ENCODE data around the gene COL6A5.
"Not testable (repeated sequence)": the region's sequence is repeated elsewhere in the genome, so short reads cannot be mapped to it uniquely, and the experiment has no call there.

The COL6A5 gene

DNA sequence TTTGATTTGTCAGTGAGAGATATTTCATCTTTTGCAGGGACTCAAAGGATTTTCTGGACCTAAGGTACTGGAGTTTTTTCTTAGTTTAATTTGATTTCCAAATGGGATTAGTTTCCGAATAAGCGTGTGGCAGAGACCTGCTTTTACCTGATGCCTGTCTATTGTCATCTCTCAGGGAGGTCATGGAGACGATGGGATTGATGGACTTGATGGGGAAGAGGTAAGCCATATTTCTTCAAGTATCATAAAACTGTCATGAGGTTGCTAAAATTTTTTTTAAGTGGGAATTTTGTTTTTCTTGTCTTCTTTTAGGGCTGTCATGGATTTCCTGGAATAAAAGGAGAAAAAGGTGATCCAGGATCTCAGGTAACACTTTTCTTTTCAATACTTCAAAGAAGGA, 60.5 kb downstream of the COL6A5 start:
- Histone ChIP-seq H3K79me2 (ENCODE audit: insufficient read depth, low read length) (no peaks in the 10 kb centered on the region), H4K20me1 (ENCODE audit: low read depth, low read length) (no peaks in the 10 kb centered on the region), H3K36me3 (ENCODE audit: low read length) (no peaks in the 10 kb centered on the region), H2AFZ (ENCODE audit: low read depth, low read length, severe bottlenecking) (no peak overlapping the region), H3K4me2 (ENCODE audit: low read depth, low read length, poor library complexity, severe bottlenecking) (no peak overlapping the region), H3K9ac (ENCODE audit: low read length) (no peak overlapping the region), H3K9me3 (ENCODE audit: insufficient read depth, low read length) (no peaks in the 10 kb centered on the region), H3K4me3 (ENCODE audit: insufficient read depth, low read length, poor library complexity, severe bottlenecking) (no peak overlapping the region), H3F3A (ENCODE audit: insufficient read depth) (no peaks in the 10 kb centered on the region), H3K27ac (ENCODE audit: low read depth, low read length) (no peak overlapping the region), H3K27me3 (ENCODE audit: low read length) (no peaks in the 10 kb centered on the region), H3K9me2 (replicated peaks; ENCODE audit: insufficient read depth, low read length) (no peaks in the 10 kb centered on the region)
- no peak for TF ChIP-seq EZH2phosphoT487 (conservative IDR thresholded peaks at IDR 0.05; ENCODE audit: low read length)

- H3K4me3 ChIP-seq (ENCODE audit: insufficient read depth, low read length, poor library complexity, severe bottlenecking); H3K79me2 ChIP-seq (ENCODE audit: insufficient read depth, low read length); H3K27me3 ChIP-seq (ENCODE audit: low read length); H2AFZ ChIP-seq (ENCODE audit: low read depth, low read length, severe bottlenecking); H4K20me1 ChIP-seq (ENCODE audit: low read depth, low read length); H3K36me3 ChIP-seq (ENCODE audit: low read length); H3K9me3 ChIP-seq (ENCODE audit: insufficient read depth, low read length); H3K4me2 ChIP-seq (ENCODE audit: low read depth, low read length, poor library complexity, severe bottlenecking); H3F3A ChIP-seq (ENCODE audit: insufficient read depth); H3K9me2 ChIP-seq (replicated peaks; ENCODE audit: insufficient read depth, low read length); H3K9ac ChIP-seq (ENCODE audit: low read length); H3K27ac ChIP-seq (ENCODE audit: low read depth, low read length): not testable (repeated sequence)
Observed at GRCh38 chr3:130408253-130408652, 62.8 kb downstream of the COL6A5 start.

- Histone ChIP-seq H3K36me3 (ENCODE audit: low read length) (no peaks in the 10 kb centered on the region), H3K27me3 (ENCODE audit: low read length) (no peaks in the 10 kb centered on the region), H4K20me1 (ENCODE audit: low read depth, low read length) (no peaks in the 10 kb centered on the region), H3K9ac (ENCODE audit: low read length) (no peak overlapping the region), H3K9me3 (ENCODE audit: insufficient read depth, low read length) (no peaks in the 10 kb centered on the region), H3K4me2 (ENCODE audit: low read depth, low read length, poor library complexity, severe bottlenecking) (no peak overlapping the region), H3F3A (ENCODE audit: insufficient read depth) (no peaks in the 10 kb centered on the region), H3K27ac (ENCODE audit: low read depth, low read length) (no peak overlapping the region), H3K9me2 (replicated peaks; ENCODE audit: insufficient read depth, low read length) (no peaks in the 10 kb centered on the region), H3K79me2 (ENCODE audit: insufficient read depth, low read length) (no peaks in the 10 kb centered on the region), H2AFZ (ENCODE audit: low read depth, low read length, severe bottlenecking) (no peak overlapping the region), H3K4me3 (ENCODE audit: insufficient read depth, low read length, poor library complexity, severe bottlenecking) (no peak overlapping the region)
- TF ChIP-seq CTCF (IDR thresholded peaks at IDR 0.05; ENCODE audit: insufficient read depth, low read length, poor library complexity, severe bottlenecking) = no peak
- no peak for TF ChIP-seq EZH2phosphoT487 (conservative IDR thresholded peaks at IDR 0.05; ENCODE audit: low read length)
Observed at GRCh38 chr3:130411320-130411719, 65.8 kb downstream of the COL6A5 start.

- H3K36me3 ChIP-seq (ENCODE audit: low read length) = no peaks in the 10 kb centered on the region
- no peak overlapping the region for H3K9ac ChIP-seq (ENCODE audit: low read length)
- H3K27ac ChIP-seq (ENCODE audit: low read depth, low read length) = no peak overlapping the region
- H3K4me3 ChIP-seq (ENCODE audit: insufficient read depth, low read length, poor library complexity, severe bottlenecking) = no peak overlapping the region
- no peaks in the 10 kb centered on the region for H4K20me1 ChIP-seq (ENCODE audit: low read depth, low read length)
- H2AFZ ChIP-seq (ENCODE audit: low read depth, low read length, severe bottlenecking) = no peak overlapping the region
- TF ChIP-seq EZH2phosphoT487 (conservative IDR thresholded peaks at IDR 0.05; ENCODE audit: low read length) (no peak), CTCF (IDR thresholded peaks at IDR 0.05; ENCODE audit: insufficient read depth, low read length, poor library complexity, severe bottlenecking) (no peak)
- H3K4me2 ChIP-seq (ENCODE audit: low read depth, low read length, poor library complexity, severe bottlenecking) = no peak overlapping the region
- H3K27me3 ChIP-seq (ENCODE audit: low read length) = no peaks in the 10 kb centered on the region
- no peaks in the 10 kb centered on the region for H3K79me2 ChIP-seq (ENCODE audit: insufficient read depth, low read length)
- no peaks in the 10 kb centered on the region for H3K9me3 ChIP-seq (ENCODE audit: insufficient read depth, low read length)
- no peaks in the 10 kb centered on the region for H3F3A ChIP-seq (ENCODE audit: insufficient read depth)
- no peaks in the 10 kb centered on the region for H3K9me2 ChIP-seq (replicated peaks; ENCODE audit: insufficient read depth, low read length)
Observed at GRCh38 chr3:130412991-130413560, 67.6 kb downstream of the COL6A5 start.
